Measurements from ENCODE around the gene RALGPS2. TPM values are rescaled to one million over a fixed set of nuclear protein-coding genes. Genes with fewer than 3 reads are reported as not detected.

RALGPS2 gene
- total and polyA plus RNA-seq, 2 of the 8 experiments (the other 6 are each of a cell fraction or from before 2014, with no cell fraction given) = 6.7 to 38.0 TPM

- Histone ChIP-seq H2AFZ (ENCODE audit: low read length) (no peak overlapping the region), H3K4ac (replicated peaks; ENCODE audit: insufficient read length, low read depth, low read length) (no peak overlapping the region), H2BK15ac (ENCODE audit: low read length) (no peak overlapping the region), H3K23me2 (ENCODE audit: low read depth, low read length) (no peaks in the 10 kb centered on the region), H3K9ac (replicated peaks in 1 of 4; ENCODE audit: extremely low read depth in 1 of 4, low read depth in 3 of 4, low read length in 3 of 4) (no peak overlapping the region), H3K27me3 (replicated peaks in 1 of 4; ENCODE audit: control insufficient read depth in 3 of 4, extremely low read depth in 1 of 4, insufficient read depth in 3 of 4, low read length in 3 of 4) (no peaks in the 10 kb centered on the region), H2BK5ac (ENCODE audit: low read depth, low read length) (no peak overlapping the region), H3K79me1 (ENCODE audit: low read depth, low read length) (no peaks in the 10 kb centered on the region), H2BK12ac (ENCODE audit: low read depth, low read length) (no peak overlapping the region), H3K36me3 (ENCODE audit: control insufficient read depth in 2 of 4, insufficient read depth in 4 of 4, low read length in 3 of 4) (no peaks in the 10 kb centered on the region), H3K23ac (ENCODE audit: insufficient read length) (no peak overlapping the region), H3K79me2 (ENCODE audit: control insufficient read depth in 1 of 2, insufficient read depth in 2 of 2, low read length in 2 of 2) (no peaks in the 10 kb centered on the region), H3K56ac (replicated peaks; ENCODE audit: insufficient read length, low read depth, low read length) (no peak overlapping the region), H4K91ac (replicated peaks; ENCODE audit: insufficient read length, low read length) (no peak overlapping the region), H4K8ac (ENCODE audit: extremely low read depth, insufficient read depth, low read length) (no peak overlapping the region), H2BK120ac (replicated peaks; ENCODE audit: low read depth, low read length) (no peak overlapping the region), H3K9me3 (ENCODE audit: insufficient read depth in 2 of 2, low read depth in 1 of 2, low read length in 1 of 2) (no peaks in the 10 kb centered on the region), H2AK5ac (ENCODE audit: low read depth, low read length) (no peak overlapping the region), H3K4me1 (replicated peaks in 1 of 4; ENCODE audit: control insufficient read depth in 3 of 4, insufficient read depth in 4 of 4, low read length in 3 of 4) (peaks cover 5 to 13% (median 8%) of the 10 kb centered on the region in 4 experiments; a peak in 4 of 7 replicates), H3K27ac (ENCODE audit: low read depth, low read length) (no peak overlapping the region), H4K5ac (ENCODE audit: insufficient read length, low read depth, low read length) (no peak overlapping the region), H3K14ac (ENCODE audit: insufficient read length) (no peak overlapping the region), H3K4me2 (ENCODE audit: insufficient read depth in 1 of 2, low read depth in 2 of 2, low read length in 2 of 2) (no peak overlapping the region), H4K20me1 (replicated peaks in 1 of 2; ENCODE audit: control insufficient read depth in 1 of 2, insufficient read depth in 2 of 2, low read length in 2 of 2) (no peaks in the 10 kb centered on the region), H3K18ac (ENCODE audit: extremely low read depth, low read length) (no peak overlapping the region), H3K4me3 (ENCODE audit: extremely low read depth in 1 of 4, insufficient read depth in 2 of 4, low read depth in 3 of 4, low read length in 4 of 4) (no peak overlapping the region), H2BK20ac (ENCODE audit: low read length) (no peak overlapping the region)
- 88% methylated on average over 1 of the region's 1 CpG; no CpG with 5 or more reads in 1 of the 2 experiments for WGBS, 2 experiments (ENCODE audit: extremely low coverage in 1 of 2, insufficient coverage in 1 of 2, insufficient read length in 1 of 2, insufficient replicate concordance in 2 of 2, low coverage in 1 of 2, low lambda C conversion rate in 2 of 2, missing lambda C conversion rate in 1 of 2)
- CTCF ChIA-PET (ENCODE audit: partially characterized antibody) = interaction anchor here (1.0 to 3.1 kb wide), 2 partner anchors 77 to 173 kb away, joined by 3 to 14 read pairs; no protein-coding TSS in a partner anchor
- POLR2A ChIA-PET (ENCODE audit: partially characterized antibody) = interaction anchor here (0.6 to 1.2 kb wide), 3 partner anchors 12 to 57 kb away, joined by 3 read pairs; no protein-coding TSS in a partner anchor
- no peak for DNase-seq (ENCODE audit: low read depth in 1 of 2, low spot score in 2 of 2)
- FAIRE-seq = no peak
- TF ChIP-seq SIX5 (IDR thresholded peaks at IDR 0.05; ENCODE audit: low read depth, low read length) (no peak), USF2 (IDR thresholded peaks at IDR 0.05; ENCODE audit: low read length) (no peak), MAX (IDR thresholded peaks at IDR 0.05) (no peak), POLR2AphosphoS5 (IDR thresholded peaks at IDR 0.05; ENCODE audit: low read depth, low read length) (no peak), RFX5 (IDR thresholded peaks at IDR 0.05; ENCODE audit: borderline replicate concordance, low read depth, low read length) (no peak), FOSL1 (IDR thresholded peaks at IDR 0.05; ENCODE audit: insufficient read depth, low read depth, low read length) (no peak), ATF2 (IDR thresholded peaks at IDR 0.05; ENCODE audit: low read length) (no peak), NANOG (IDR thresholded peaks at IDR 0.05; ENCODE audit: insufficient read depth, low read depth, low read length, poor library complexity, severe bottlenecking) (no peak), EP300 (IDR thresholded peaks at IDR 0.05; ENCODE audit: borderline replicate concordance in 1 of 2, low read depth in 2 of 2, low read length in 2 of 2) (no peak), ASH2L (IDR thresholded peaks at IDR 0.05; ENCODE audit: low read length) (no peak), KDM5A (IDR thresholded peaks at IDR 0.05; ENCODE audit: low read length) (no peak)
These were observed 201.0 kb downstream of the RALGPS2 start for GRCh38 chr1:178926046-178926445.
